ENCODE data around the gene CIAO2A. TPM values are rescaled to one million over a fixed set of nuclear protein-coding genes. Genes with fewer than 3 reads are reported as not detected.

CIAO2A gene
- total RNA-seq, 1 donor from 2014 or later, result 52.6 TPM

DNA sequence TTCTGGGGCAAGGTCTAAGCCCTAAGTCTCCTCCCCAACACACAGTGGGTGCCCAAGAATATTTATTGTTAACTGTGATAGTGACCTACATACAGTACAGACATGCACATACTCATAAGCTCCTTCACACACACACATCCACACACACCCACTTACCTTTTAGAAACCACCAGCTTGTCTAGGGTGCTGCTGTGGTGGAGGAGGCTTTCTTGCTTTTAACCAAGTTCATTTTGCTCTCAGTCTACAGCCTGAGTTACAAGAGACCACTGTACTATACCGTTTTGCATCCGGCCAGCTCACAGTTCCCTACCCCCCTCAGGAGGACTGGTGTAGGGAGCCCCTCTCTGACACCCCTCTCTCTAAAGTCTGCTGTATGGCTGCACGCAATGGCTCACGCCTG, 64.0 kb downstream of the CIAO2A start:
- no peaks in the 10 kb centered on the region for H3K36me3 Mint-ChIP-seq (ENCODE audit: insufficient read depth)
- no peaks in the 10 kb centered on the region for H3K27me3 Mint-ChIP-seq
- no peak overlapping the region for H3K4me3 Mint-ChIP-seq (ENCODE audit: low read depth)
- H3K4me1 Mint-ChIP-seq (ENCODE audit: low read depth), result peaks cover 1% of the 10 kb centered on the region
- no peak for DNase-seq (ENCODE audit: low spot score, unreplicated experiment)
- no peaks in the 10 kb centered on the region for H3K9me3 Mint-ChIP-seq (ENCODE audit: low read depth)
- no peak overlapping the region for H3K27ac Mint-ChIP-seq
- TF ChIP-seq, protein P1, sequence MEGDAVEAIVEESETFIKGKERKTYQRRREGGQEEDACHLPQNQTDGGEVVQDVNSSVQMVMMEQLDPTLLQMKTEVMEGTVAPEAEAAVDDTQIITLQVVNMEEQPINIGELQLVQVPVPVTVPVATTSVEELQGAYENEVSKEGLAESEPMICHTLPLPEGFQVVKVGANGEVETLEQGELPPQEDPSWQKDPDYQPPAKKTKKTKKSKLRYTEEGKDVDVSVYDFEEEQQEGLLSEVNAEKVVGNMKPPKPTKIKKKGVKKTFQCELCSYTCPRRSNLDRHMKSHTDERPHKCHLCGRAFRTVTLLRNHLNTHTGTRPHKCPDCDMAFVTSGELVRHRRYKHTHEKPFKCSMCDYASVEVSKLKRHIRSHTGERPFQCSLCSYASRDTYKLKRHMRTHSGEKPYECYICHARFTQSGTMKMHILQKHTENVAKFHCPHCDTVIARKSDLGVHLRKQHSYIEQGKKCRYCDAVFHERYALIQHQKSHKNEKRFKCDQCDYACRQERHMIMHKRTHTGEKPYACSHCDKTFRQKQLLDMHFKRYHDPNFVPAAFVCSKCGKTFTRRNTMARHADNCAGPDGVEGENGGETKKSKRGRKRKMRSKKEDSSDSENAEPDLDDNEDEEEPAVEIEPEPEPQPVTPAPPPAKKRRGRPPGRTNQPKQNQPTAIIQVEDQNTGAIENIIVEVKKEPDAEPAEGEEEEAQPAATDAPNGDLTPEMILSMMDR (IDR thresholded peaks at IDR 0.05; ENCODE audit: unreplicated experiment), result no peak

DNA sequence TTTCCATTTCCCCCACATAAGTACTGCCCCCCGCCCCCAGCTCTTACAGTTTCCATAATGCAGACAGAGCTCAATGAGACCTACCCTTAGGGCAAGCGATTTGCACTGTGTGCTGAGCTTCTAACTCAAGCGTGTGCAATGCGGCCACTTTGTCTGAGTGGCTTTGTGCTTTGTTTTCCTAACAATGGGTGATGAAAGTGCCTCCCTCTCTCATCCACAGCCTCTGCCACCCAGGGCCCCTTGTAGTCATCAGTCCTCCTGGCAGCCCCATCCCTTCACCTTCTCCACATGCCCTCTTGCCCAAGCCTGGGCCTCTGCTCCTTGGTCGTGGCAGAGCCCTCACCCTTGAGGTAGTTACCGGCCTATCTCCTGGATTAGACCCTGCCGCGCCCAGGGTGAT, 64.5 kb downstream of the CIAO2A start:
- H3K9me3 Mint-ChIP-seq (ENCODE audit: low read depth), result no peaks in the 10 kb centered on the region
- no peaks in the 10 kb centered on the region for H3K36me3 Mint-ChIP-seq (ENCODE audit: insufficient read depth)
- H3K27ac Mint-ChIP-seq, result no peak overlapping the region
- TF ChIP-seq, protein P1 (IDR thresholded peaks at IDR 0.05; ENCODE audit: unreplicated experiment), result no peak
- H3K4me1 Mint-ChIP-seq (ENCODE audit: low read depth), result peaks cover 1% of the 10 kb centered on the region
- H3K27me3 Mint-ChIP-seq, result no peaks in the 10 kb centered on the region
- DNase-seq (ENCODE audit: low spot score, unreplicated experiment), result no peak
- H3K4me3 Mint-ChIP-seq (ENCODE audit: low read depth), result no peak overlapping the region

DNA sequence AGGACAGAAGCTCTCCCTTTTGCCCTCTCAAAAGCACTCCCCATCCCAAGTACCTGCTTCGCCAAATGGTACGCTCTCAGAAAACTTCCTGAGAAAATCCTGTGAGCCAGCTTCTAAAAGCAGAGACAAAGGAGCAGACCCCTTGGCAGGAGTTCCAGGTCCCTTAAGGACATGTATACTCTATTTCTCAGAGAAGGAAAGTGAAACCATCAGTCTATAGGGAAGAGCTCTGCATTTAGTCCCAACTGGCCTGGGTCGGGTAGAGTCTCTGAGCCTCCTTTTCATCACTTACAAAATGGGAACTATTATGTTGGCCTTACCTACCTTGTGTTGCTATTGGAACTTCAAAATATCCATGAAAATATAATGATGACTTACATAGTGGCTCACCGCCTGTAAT, 67.0 kb downstream of the CIAO2A start:
- Mint-ChIP-seq H3K4me1 (ENCODE audit: low read depth) (no peaks in the 10 kb centered on the region), H3K27me3 (no peaks in the 10 kb centered on the region), H3K27ac (no peak overlapping the region), H3K9me3 (ENCODE audit: low read depth) (no peaks in the 10 kb centered on the region), H3K36me3 (ENCODE audit: insufficient read depth) (no peaks in the 10 kb centered on the region), H3K4me3 (ENCODE audit: low read depth) (no peak overlapping the region)
- DNase-seq (ENCODE audit: low spot score, unreplicated experiment), result no peak
- TF ChIP-seq, protein P1 (IDR thresholded peaks at IDR 0.05; ENCODE audit: unreplicated experiment), result no peak

DNA sequence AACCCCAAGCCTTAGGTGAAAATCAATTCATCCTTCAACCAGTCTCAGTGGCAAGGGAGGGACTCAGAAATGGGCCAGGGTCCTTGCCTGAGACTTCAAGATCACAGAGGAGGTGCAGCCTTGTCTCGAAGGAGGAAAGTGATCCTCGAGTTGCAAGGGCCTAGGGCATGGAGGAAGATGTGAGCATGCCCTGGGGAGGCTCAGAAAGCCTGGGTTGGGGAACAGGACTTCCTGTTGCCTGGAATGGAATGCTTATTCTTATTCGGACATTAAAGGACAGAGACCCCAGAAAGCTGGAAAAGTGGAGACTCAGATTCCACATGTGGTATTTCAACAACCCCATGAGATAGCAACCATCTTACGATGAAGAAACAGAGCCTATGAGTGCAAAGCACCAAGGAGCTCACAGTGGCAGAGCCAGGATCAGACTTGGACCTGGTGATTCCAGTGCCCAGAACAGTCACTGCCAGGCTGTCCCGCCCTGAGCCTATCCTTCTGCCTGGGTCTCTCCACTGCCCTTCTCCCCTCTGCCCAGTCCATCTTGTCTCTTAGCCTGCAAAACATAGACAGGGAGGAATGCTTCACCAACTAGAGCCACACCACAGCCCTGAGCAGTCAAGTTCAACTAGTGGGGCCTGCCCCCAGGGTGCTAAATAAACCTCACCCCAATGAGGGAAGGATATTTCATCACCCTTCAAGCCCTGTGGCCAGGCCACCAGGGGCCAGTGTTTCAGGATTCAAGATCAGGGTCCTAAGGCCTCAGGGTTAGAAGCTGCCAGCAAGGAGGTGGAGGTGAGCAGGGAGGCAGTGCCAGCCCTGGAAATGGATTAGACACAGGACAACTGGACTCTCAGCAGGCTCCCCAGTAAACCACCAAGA, 69.2 kb downstream of the CIAO2A start:
- Mint-ChIP-seq H3K4me3 (ENCODE audit: low read depth) (no peak overlapping the region), H3K27ac (no peak overlapping the region), H3K27me3 (no peaks in the 10 kb centered on the region), H3K9me3 (ENCODE audit: low read depth) (no peaks in the 10 kb centered on the region), H3K36me3 (ENCODE audit: insufficient read depth) (no peaks in the 10 kb centered on the region), H3K4me1 (ENCODE audit: low read depth) (peaks cover 4% of the 10 kb centered on the region)
- DNase-seq (ENCODE audit: low spot score, unreplicated experiment), result no peak
- TF ChIP-seq, protein P1 (IDR thresholded peaks at IDR 0.05; ENCODE audit: unreplicated experiment), result no peak

DNA sequence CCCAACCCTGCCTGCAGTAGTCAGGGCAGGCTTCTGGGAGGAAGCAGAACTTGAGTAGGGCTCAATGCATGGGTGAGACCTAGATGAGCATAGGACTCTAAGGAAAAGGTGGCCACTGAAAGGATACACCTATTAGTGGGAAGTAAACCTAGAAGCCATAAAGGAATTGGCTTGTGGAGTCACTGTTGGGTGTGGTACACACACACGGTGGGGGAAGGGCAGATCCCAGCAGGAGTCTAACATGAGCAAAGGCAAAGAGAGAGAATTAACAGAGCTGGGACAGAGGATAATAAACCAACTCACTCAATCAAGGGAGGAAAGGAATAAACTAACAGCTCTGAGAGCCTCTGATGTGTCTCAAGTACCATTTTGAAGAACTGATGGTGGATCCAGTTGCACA, 70.4 kb downstream of the CIAO2A start:
- H3K36me3 Mint-ChIP-seq (ENCODE audit: insufficient read depth), result no peaks in the 10 kb centered on the region
- TF ChIP-seq, protein P1 (IDR thresholded peaks at IDR 0.05; ENCODE audit: unreplicated experiment), result no peak
- DNase-seq (ENCODE audit: low spot score, unreplicated experiment), result no peak
- peaks cover 4% of the 10 kb centered on the region for H3K4me1 Mint-ChIP-seq (ENCODE audit: low read depth)
- no peak overlapping the region for H3K27ac Mint-ChIP-seq
- no peaks in the 10 kb centered on the region for H3K27me3 Mint-ChIP-seq
- no peak overlapping the region for H3K4me3 Mint-ChIP-seq (ENCODE audit: low read depth)
- no peaks in the 10 kb centered on the region for H3K9me3 Mint-ChIP-seq (ENCODE audit: low read depth)
